DMS114 treated with DMSO at 0.1 percent for 48 hours (cell line): ENCODE measurements around the gene ATG5.

Experiments
- DNase-seq: peaks from one replicate; lab custom pipeline; 2025; ENCODE audit not compliant: unreplicated experiment; lab: John Stamatoyannopoulos, UW

ATG5 gene

DNA sequence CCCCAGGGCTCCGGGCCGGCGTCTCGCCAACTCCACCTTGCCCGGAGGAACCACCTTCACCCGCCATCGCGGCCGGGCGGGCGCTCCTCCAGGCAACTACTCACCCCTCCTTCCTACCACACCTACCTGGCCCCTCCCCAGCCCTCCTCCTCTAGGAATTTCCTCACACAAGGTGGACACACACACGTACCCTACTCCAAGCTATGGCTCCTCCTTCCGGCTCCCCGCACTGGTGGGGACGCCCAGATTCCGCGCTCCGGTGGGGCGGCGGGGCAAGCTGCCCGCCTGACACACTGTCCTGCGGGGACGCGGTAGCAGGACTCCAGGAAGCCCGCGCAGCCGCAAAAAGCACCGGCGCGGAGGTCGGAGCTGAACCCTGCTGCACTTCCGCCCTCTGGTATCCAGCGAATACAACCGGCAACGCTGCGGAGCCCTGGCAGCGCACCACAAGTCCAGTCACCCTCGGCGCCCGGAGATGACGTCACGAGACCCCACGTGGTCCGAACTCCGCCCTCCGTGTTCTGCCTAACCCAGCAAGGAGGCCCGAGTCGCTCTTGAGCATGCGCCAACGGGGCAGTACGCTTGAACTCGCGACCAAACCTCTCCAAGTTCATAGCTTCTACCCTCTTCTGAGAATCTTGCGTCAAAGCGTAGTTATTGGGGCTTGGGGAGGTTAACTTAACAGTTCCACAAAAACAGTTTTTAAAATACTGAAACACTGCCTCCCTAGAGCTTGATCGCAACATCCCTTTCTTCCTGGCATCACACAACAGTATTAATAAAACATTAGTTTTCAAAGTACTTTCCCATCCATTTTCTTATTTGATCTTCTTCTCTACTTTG, at the start of gene ATG5:
Gene ATG5, minus strand, starts transcription at position 425 of the 843 bp plus-strand sequence. CDS start 9,552 bp downstream, outside the sequence.
- DNase-seq: peak; percentile 91

GRCh38 chr6:106373502-106374239, 48.1 kb upstream of the ATG5 start:
- no peak for DNase-seq

- DNase-seq: no peak
Observed at GRCh38 chr6:106372838-106373501, 47.4 kb upstream of the ATG5 start.

DNA sequence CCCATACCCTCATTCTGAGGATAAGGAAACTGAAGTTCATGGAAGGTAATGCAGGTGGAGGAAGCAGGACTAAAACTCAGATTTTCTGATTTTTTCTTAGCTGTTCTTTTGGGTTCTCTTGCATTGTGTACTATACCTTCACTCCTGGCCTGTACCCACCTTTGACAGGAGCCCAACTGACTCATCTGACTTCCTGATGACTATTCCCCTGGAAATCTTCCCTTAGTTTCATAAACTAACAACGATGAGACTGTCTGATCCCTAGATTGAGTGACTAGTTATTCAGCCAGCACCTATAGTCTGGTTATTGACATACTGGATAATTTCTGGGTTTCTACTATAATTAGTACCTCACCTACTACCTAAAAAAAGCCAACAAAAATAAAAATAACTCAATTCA, 45.1 kb upstream of the ATG5 start:
- no peak for DNase-seq

GRCh38 chr6:106369739-106370138, 44.2 kb upstream of the ATG5 start:
- no peak for DNase-seq

DNA sequence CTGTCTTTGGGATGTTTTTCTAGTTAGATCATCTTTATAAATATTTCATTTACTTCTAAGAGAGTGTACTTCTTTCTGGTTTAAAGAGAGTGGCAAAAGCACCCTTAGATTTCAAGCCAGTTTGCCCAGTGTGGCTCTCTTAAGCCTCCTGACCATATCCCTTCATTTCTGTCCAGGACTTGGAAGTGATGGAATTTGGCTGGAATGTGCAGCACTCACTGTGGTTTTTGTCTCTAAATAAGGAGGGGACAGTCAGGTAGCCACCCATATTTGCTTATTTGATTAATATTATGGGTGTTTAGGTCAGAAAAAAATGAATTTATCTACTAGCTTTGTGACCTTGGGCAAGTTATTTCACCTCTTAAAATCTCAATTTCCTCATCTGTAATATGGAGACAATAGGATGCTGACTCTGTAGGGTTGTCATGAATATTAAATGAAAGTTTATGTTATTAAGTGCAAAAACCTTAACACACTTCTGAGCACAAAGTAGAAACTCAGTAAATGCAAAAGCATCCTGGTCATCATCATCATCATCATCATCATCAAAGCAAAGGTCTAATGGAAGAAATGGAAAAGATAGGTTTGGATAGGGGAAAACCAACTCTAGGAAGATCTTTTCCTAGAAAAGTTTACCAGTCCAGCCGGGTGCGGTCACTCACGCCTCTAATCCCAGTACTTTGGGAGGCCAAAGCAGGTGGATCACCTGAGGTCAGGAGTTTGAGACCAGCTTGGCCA, 38.0 kb upstream of the ATG5 start:
- no peak for DNase-seq

GRCh38 chr6:106360989-106361430, 35.5 kb upstream of the ATG5 start:
- no peak for DNase-seq

DNA sequence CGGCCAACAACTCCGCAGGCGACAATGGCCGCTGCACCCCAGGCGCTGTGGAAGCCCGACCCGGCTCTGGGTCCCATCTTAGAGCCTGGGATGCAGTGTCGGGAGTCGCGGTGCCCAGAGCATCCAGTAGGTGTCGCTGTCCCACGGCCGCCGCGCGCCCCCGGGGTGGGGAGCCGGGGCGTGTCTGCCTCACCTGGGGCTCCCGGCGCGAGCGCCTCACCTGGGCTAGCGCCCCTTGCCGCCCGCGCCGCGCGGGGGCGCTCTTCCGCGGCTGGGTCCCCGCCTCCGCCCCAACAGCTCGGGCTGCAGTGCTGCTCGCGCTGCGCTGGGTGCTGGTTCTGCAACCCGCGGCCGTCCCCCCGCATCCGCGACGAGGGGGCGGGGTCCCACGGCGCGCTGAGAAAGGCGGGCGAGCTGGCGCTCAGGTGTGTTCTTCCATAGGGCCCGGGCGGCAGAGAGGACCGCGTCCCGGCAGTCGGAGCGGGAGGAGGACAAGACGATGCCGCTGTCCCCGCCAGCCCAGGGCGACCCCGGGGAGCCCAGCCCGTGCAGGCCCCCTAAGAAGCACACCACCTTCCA, 34.9 kb upstream of the ATG5 start, which contains the start of gene CRYBG1:
Gene CRYBG1, plus strand, starts transcription at position 308 of the 579 bp plus-strand sequence. Its CDS starts 192 bp downstream, at position 500.
- no peak for DNase-seq

DNA sequence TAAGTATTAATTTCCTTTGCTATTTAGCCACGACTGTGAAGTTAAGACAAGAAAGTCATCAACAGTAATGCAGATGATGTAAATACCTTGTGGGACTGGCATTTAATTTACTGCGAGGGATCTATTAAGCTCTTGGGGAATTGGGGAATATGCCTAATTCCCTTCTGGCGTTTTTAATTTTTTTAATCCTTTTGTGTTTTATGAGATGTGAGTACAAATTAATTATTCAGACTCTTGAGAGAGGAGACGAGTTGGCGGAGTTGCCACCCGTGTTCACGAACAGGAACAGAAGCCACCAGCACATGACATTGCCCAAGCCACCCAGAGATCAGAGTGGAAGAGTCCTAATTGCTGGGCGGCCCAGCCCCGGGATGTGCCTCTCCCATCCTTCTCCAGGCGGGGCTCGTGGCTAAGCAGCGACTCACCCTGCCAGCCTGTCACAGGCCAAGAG, 34.4 kb upstream of the ATG5 start:
- DNase-seq: no peak

DNA sequence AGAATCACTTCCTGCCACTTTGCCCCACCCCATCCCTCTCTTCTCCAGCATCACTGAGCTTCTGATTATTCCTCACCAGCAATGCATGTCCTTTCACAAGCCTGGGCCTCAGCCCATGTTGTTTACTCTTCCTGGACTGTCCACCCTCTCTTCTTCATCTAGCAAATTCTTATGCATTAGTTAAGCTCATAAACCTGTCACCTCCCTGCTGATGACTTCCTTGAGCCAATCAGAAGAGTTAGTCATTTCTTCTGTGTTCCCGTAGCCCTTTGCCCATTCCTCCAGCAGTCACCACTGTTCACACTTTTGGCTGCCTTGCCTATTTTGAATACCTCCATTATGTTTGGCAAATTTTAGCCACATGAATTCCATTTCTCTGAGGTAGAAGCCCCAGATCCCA, 30.8 kb upstream of the ATG5 start:
- no peak for DNase-seq

DNA sequence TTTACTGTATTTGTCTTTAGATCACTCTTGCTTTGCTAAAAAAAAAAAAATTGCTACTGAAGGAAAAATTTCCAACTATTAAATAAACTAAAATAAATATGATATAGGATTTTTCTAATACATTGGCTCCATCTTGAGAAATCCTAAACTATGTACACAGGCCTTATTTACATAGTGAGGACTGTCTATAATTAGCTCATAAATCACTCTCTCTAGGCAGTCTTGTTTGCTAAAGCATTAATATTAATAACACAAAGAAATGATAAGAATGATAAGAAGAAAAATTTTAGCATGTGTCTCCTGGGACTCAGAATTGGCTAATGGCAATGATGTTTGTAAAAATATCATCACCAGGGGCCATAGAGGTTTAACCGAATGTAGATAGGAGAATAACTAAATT, 21.7 kb upstream of the ATG5 start:
- no peak for DNase-seq

DNA sequence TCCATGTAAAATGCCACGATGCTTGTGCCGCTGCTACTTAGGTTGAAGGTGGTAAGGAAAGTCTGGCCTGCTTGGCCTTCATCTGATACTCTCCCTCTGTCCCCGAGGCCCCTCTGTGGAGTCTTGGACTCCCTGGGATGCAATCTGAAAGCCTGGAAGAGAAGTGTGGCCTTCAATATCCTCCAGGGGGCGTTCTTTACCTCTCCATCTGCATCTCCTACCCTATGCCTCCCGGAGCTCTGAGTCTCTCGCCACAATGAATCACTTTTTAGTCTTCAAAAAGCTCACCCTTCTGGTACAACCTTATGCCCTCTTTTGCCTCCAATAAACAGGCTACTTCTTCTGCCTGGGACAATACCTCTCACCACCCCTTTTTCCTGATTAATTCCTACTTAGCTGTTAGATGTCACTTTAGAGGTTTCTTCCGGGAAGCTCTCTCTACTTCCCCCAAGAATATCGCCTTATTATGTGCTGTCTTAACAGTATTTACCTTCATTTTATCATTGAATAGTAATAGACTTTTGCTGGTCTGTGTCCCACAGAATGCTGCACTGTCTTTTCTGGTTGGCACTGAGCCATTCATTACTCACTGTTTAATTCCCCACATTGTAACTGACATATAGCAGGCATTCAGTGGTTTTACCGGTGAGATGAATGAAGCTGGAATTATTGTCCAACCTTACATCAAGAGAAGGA, 13.9 kb upstream of the ATG5 start:
- DNase-seq: peak; percentile 62

- peak; percentile 35 for DNase-seq
Observed at GRCh38 chr6:106334646-106335448, 9.3 kb upstream of the ATG5 start.

GRCh38 chr6:106324726-106325335, 729 bp downstream of the ATG5 start:
- no peak for DNase-seq

GRCh38 chr6:106321940-106322339, 3.6 kb downstream of the ATG5 start:
- DNase-seq: no peak

GRCh38 chr6:106318851-106319250, 6.7 kb downstream of the ATG5 start:
- no peak for DNase-seq

DNA sequence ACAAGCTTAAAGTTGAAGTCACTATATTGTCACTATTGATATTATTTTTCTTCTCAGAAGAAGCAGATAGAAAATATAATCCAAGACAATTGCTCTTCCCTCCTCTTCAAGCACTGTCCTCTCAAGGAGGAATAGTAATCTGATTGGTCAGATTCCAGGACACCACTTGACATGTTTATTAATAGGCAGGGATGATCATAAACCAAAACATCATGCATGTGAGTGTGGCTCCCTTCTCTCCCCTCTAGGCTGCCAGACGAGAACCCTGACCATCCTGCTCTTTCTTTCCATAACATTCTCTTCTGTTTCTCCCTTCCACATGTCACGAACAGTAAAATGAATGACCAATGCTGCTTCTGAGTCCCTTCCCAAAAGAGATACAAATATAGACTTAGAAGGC, 7.5 kb downstream of the ATG5 start:
- DNase-seq: no peak

DNA sequence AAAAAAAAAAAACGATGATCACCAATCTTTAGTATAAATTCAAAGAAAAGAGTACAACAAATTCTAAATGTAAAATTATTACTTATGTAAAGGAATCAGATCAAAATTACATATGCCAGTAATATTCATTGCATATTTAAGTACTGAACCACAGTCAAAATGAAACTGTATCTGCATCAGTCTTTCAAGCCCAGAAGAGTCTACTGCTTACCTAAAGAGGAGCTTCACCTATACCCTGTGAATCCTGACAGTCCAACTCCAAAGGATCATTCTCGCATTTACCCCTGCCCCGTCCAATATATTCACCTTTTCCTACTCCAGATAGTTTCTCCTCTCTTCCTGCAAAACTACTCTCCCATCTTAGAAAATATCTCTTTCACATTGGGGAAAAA, 9.2 kb downstream of the ATG5 start:
- no peak for DNase-seq
